Activated CD8-positive, alpha-beta memory T cell treated with anti-CD3 and anti-CD28 coated beads, Interleukin-2, amount 50 U/mL, for 24 hours (primary cell): ENCODE measurements around the gene CSKMT.
A peak's percentile ranks its signal among the peaks of the same experiment; 100 is the strongest.
"Not testable (repeated sequence)": the region's sequence is repeated elsewhere in the genome, so short reads cannot be mapped to it uniquely, and the experiment has no call there.

Source experiments
- DNase-seq: peaks from one replicate; pipeline ENCODE4 v3.0.0-alpha.2; 2020; ENCODE audit errors: extremely low read depth

The CSKMT gene, protein sequence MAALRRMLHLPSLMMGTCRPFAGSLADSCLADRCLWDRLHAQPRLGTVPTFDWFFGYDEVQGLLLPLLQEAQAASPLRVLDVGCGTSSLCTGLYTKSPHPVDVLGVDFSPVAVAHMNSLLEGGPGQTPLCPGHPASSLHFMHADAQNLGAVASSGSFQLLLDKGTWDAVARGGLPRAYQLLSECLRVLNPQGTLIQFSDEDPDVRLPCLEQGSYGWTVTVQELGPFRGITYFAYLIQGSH

DNA sequence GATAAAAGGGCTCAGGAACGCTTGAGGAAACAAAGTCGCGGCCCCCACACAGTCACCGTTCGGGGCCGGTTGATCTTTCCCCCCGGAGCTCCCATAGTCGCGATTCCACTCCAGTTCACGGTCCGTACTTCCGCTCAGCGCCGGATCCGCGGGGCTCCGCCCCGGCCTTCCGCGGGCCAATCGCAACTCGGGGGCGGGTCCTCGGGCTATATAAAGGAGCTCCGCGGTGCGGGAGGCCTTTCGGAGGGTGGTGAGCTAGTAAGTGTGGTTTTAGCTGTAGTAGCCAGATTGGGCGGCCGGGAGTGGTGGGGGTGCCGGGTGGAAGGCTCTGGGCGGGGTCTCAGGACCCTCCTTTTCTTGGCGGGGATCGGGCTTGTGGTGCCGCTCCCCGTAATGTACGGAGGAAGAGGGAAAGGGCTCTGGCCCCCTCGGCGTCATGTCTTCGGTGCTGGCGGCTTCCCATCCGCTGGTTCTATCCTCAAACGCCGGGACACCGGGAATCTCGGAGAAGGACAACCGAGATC is at the start of gene CSKMT, which contains the start of gene C11orf98:
TSS of gene CSKMT (plus strand) at position 238 of the 524 bp plus-strand sequence. CDS start 568 bp downstream, outside the sequence.
TSS of gene C11orf98 (minus strand) at position 136 of the 524 bp plus-strand sequence. CDS start at position 95, 41 bp downstream.
- peak; percentile 92 for DNase-seq

DNA sequence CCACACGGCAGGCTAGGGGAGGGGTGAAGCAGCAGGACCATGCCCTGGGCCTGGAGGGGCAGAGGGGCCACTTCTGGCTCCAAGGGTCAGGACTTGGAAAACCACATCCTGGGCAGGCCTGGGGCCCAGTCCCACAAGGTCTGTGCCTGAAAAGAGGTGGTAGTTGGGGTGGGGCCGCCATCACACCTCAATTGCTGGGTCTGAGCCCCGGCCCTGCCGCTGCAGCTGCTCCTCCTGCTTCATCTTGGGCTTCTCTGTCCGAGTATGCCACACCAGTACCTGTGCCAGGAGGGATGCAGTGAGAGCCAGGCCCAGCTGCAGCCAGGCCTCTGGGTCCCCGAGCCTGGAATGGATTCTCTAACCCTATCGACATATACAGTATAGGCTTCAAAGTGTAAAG is 49.6 kb upstream of the CSKMT start:
- DNase-seq = no peak

DNA sequence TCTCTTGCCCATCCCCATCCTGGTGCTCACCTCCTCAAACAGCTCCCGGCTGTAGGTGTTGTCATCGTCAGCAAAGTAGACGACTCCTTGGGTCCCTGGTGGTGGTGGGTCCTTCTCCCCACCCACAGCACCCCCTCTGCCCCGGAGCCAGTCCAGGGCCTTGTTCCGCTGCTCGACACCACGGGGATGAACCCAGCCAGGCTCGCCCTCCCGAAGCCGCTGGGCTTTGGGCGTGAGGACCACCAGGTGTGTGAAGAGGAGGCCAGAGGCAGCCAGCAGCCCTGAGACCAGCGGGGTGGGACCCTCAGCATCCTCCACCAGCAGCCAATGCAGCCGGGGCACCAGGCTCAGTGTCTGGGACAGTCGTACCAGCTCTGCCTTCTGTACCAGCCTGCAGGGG is 48.2 kb upstream of the CSKMT start:
- DNase-seq = not testable (repeated sequence)

DNA sequence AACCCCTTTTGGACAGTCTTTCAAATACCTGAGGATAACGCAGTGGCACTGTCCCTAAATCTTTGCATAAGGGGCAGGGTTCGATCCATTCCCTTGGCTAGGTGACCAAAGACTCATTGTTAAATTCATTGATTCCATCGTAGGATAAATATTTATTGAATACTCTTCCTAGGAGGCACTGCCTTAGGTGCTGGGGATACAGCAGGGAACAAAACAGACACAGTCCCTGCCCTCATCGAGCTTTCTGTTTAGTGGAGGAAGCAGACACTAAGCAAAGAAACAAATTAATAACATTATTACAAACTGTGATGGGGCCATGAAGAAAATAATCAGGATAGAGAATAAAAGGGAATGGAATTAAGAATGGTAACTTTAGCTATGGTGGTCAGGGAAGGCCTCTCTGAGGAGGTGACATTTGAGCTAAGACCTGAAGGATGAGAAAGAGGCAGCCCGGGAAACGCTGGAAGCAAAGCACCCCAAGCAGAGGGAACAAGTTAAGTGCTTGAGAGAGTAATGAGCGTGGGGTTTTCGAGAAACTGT is 44.0 kb upstream of the CSKMT start:
- no peak for DNase-seq

DNA sequence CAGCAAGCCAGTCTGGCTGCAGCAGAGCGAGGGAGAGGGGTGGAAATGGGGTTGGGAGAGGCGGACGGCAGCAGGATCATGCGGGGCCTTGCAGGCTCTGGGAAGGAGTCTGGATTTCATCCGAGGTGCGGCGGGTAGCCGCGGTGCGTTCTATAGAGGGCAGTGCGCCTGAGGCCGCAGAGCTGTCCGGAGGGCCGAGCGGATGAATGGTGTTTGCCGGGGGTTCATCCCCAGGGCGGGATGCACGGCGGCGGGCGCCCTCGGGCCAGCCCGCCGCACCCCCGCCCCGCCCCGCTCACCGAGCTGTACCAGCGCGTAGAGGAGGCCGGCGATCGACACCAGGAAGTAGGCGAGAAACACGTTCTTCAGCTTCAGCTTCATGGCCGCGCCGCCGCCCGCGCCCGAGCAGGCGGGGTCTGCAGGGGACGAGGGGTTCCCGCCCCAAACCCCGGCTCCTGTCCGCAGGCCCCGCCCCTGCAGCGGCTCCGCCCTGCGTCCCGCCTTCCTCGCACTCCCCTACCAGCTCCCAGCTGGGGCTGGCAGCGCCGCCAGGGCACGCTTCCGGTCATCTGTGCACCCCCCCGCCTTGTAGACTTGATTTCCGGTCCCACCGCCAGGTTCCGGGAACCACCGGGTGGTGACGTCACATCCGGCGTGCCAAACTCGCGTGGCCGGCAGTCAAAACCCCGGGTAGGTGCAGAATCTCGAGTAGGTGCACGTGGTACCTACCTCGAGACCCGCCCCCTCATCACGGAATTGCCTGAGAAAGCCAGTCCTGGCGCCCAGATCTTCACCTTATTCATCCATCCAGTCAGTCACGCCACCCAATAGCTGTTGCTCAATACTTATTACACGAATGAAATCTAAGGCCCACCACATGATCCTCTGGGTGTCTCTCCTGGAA is 43.3 kb upstream of the CSKMT start, which contains the start of gene B3GAT3:
TSS of gene B3GAT3 (minus strand) at position 420 of the 904 bp plus-strand sequence. CDS start at position 381, 39 bp downstream.
- DNase-seq = peak; percentile 94

DNA sequence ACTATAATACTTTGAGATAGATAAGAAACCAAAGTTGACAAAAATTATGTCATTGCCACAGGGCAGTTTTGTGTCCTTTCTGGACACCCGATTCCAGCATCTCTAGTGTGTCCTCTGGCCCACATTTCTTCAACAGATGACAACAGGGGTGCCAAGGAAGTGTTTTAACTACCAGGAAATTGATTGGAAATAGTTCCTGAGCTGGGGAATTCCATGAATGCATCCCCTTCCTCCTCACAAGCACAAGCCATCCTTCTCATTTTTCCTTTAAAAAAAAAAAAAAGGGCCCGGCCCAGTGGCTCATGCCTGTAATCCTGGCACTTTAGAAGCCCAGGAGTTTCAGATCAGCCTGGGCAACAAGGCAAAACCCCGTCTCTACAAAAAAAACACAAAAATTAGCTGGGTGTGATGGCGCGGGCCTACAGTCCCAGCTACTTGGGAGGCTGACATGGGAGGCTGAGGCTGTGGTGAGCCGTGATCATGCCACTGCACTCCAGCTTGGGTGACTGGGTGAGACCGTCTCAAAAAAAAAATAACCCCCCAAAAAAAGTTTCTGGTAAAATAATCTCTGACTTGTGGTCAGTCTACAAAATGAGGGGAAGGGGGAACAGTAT is 42.5 kb upstream of the CSKMT start:
- DNase-seq = no peak

DNA sequence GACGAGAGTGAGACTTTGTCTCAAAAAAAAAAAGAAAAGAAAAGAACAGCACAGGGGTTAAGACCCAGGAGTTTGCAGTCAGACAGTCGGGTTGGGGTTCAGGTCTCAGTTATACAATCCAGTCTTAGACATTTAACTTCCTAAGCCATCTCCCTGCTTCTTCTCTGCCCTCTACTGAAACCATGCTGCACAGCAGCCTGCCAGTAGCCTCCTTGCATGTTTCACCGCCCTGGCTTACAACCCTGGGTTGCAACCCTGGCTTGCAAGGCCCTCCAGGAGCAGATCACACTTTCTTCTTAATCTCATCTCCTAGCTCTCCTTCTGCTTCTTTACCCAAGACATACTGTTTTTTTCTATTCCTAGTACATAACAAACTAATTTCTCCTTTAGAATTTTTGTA is 37.4 kb upstream of the CSKMT start:
- DNase-seq = no peak

DNA sequence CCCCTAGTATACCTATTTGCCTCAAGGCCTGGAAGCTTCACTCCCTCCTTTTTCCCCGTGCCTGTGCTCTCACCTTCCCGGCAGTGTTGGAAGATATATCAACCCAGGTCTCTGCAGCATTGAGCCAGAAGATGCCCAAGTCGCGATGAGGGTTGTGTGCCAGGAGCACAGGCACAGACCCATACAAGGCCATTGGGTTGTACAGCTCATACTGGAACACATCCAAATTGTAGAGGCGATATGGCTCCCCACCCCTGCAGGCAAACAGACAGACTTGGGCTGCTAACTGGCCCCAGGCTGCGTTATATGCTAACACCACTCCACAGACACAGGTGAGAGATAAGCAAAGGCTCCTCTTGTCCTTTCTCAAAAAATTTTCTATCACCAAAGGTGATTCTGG is 32.6 kb upstream of the CSKMT start:
- no peak for DNase-seq

DNA sequence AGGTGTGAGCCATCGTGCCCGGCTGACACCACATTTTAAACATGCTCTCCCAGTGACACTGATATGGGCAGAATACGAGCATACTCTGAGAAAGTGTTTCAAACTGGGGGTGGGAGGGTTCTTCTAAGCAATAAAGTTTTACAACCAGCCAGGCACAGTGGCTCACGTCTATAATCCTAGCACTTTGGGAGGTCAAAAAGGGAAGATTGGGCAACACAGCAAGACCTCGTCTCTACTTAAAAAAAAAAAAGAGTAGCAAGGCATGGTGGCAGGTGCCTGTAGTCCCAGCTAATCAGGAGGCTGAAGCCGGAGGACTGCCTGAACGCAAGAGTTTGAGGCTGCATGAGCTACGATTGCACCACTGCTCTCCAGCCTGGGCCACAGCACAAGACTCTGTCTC is 20.9 kb upstream of the CSKMT start:
- no peak for DNase-seq

DNA sequence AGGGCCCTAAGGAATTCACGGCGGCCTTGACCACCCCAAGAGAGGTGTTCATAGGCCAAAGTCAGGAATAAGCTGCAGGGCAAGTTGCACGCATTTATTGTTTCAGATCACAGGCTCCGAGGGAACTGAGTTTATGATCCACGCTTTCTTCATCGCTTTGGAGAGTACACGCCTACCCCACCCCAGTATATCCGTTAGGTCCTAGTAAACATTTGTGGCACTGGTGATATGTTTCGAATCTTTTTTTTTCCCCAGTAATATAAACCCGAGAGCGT is 19.5 kb upstream of the CSKMT start:
- DNase-seq = no peak

DNA sequence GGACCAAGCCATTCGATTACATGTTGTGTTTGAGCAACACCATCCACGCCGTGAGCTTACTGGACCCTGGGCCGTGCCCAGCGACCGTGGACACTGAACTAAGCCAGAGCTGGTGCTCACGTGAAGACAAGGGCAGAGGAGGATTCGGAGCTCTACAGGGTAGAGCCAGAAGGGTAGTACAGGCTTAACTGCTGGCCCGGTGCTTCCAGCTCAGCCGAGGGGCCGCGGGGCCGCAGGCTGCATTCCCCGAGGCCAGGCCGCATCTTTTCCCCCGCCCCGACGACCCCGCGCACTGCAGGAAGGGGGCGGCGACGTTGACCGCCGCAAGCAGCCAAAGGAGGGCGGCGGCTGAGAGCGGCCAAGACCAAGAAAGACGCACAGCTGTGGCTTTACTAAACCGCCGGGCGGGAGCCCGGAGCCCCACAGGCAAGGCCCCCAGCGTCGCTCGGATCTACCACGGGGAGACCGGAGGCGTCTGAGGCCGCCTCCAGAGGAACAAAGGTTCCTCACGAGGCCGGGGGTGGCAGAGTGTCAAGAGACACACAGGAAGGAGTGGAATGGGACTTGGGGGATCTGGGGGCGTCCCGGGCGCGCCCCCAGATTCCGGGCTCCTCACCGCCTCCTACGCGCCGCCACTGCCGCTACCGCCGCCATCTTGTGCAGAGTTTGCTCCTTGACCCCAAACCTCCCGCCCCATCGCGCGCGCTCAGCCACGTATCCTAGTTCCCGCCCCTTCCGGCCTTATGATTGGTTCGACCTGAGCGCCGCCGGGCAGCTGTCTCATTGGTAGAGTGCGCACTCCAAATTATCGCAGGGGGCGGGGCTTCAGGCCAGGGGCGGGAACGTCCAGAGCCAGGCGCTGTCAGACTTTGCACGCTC is 18.9 kb upstream of the CSKMT start, which contains the start of gene GANAB:
TSS of gene GANAB (minus strand) at position 668 of the 879 bp plus-strand sequence. CDS start at position 654, 14 bp downstream.
- peak; percentile 99 for DNase-seq

DNA sequence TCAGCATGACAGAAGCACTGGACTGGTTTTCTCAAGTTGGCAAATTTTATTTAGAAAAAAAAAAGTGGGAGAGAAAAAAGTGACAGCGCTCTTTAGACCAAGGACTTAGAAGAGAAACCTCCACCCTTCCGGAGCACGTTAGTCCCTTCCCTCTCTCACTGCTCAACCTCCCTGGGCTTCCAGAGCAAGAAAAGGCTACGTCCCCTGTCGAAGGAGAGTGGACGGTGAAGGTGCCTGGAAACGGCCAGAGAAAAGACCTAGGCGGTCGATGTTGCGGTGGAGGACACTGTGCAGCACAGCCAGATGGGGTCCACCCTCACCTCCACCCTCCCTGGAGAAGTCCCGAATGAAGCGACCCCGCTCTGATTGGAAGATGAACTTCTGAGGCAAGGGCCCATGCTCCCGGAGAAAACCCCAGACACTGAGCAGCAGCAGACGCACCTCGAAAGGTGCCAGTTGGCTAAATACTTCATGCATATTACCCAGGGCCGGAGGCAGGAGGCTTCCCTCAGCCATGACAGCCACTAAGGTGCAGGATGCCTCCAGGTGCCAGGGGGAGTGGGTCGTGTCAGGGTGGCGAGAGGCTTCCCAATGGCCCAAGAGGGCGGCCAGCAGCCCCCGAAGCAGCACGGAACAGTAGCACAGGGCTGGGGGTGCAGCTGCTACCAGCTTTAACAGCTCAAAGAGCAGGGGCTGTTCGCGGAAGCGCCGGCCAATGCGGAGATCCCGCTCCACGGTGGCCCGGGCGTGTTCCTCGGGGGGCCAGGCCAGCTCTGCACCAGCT is 18.1 kb upstream of the CSKMT start:
- no peak for DNase-seq

DNA sequence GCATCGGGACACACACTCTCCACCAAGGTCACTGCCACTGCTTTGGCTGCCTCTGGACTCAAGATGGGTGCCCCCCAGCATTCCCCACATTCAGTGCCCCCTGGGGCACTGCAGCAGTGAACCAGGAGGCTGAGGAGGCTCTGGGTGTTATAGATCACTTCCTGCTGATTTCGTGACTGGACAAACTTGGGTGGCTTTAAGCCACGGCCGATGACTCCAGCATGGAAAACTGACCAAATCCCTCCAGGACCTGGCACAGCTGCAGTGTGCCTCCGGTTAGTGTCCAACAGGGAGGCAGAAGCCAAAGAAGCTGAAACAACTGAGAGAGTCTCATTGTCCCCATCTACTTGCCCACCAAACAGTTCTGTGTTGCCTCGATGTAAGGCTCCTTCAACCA is 17.5 kb upstream of the CSKMT start:
- no peak for DNase-seq

DNA sequence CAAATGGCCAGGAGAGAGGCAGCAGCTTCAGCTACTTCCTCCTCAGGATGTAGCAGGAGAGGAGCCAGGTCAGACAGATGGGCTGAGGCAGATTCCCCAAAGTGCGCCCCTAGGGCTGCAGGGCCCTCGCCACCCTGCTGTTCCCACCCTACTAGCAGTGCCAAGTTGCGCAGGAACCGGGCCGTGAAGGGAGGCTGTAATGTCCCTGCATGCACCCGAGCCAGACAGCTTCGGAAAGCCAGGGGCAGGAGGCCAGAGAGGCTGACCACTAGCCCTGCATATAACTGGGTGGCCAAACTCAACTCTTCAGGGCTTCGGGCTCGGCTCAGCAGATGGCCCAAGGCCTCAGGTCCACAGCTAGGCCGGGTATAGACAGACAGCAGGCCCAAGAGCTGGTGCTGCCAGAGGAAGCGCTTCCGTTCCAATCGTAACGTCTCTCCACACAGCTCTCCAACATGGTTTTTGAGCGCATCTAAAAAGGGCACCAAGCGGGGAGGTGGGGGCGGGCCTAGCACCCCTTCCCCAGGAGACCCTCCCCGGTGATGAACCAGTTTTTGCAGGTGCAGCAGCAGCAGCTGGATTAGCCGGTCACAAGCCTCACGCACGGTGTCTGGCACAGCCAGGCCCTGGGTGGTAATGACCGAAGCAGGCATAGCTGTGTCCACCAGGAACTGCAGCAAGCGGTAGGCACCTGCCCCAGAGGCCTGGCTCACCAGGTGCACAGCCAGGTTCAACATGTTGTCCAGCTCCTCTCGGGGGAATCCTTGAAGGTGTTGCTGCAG is 16.7 kb upstream of the CSKMT start:
- DNase-seq = no peak

DNA sequence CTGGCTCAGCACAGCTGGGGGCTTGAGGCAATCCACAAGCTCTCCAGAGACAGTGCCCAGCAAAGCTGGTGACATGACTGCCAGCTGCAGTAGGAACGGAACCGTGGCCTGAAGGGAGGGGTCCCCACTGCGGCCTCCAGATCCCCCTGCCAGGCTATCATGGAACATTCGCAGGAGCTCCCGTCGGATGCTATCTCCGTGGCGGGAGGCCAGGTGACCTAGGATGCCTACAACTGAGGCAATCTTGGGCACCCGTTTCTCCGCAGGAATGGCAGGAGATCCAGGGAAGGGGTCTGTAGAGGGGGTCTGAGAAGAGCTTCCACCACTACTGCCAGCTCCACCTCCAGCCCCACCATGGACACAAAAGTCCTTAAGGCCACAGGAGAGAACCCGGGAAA is 16.1 kb upstream of the CSKMT start:
- DNase-seq = no peak

DNA sequence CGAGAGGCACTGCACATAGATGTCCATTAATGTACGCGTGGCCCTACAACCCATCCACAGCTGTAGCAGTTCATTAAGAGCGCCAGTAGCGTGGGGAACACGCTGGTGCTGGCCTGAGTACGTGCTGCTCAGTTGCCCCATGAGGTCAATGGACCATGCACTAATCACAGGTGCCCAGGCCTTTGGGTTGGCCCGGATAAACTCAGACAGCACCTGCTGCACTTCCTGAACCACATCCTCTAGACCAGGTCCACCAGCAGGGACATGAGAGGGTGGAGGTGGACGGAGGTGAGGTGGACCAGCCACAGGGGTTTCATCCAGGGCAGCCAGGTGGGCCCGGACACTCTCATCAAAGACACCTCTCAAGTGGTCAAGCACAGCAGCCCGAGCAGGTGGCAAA is 15.6 kb upstream of the CSKMT start:
- DNase-seq = no peak

DNA sequence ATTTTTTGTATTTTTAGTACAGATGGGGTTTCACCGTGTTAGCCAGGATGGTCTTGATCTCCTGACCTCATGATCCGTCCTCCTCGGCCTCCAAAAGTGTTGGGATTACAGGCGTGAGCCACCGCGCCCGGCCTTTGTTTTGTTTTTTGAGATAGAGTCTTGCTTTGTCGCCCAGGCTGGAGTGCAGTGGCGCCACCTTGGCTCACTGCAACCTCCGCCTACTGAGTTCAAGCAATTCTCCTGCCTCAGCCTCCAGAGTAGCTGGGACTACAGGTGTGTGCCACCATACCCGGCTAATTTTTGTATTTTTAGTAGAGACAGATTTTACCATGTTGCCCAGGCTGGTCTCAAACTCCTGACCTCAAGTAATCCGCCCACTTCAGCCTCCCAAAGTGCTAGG is 14.8 kb upstream of the CSKMT start:
- not testable (repeated sequence) for DNase-seq

DNA sequence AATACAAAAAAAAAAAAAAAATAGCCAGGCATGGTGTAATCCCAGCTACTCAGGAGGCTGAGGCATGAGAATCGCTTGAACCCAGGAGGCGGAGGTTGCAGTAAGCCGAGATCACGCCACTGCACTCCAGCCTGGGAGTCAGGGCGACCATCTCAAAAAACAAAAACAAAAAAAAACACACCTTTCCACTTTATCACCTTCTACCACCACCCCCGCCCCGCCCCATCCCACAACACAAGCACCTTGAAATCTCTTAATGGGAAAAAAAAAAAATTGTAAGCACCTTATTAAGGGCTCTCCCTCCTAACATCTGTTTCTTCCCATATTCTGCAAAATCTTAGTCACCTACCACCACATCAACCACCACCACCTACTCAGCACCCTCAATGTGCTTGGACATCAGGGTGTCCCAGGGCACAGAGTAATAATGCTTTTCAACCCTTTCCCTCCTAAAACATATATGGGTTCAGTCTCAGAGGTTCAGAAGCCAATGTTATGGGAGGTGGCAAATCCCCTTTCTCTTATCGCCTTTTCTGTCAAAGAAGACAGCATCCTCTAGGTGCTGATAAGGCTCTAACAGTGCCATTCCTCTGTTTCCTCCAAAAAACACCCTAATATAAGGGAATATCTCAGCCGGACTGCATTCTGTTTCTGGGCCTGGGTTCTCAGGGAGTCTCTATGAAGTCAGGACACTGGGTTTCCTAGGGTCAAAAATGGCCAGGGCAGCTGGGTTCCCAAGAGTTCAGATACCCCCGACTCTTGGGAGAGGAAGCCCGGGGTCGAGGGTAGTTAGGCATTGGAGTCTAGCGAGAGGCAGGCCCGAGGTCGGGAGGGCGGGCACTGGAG is 12.7 kb upstream of the CSKMT start:
- no peak for DNase-seq
